Fibroblast of mammary gland (primary cell): ENCODE results near the gene SEC11A.

Experiments used
- DNase-seq: peaks from one replicate; pipeline ENCODE4 v3.0.0-alpha.2; 2010; ENCODE audit warnings: low read depth
- H3K4me3 ChIP-seq: 2 replicates; pipeline ENCODE4 v1.5.1; 2011; ENCODE audit warnings: low read depth, mild to moderate bottlenecking, low read length, moderate library complexity; ENCODE audit not compliant: control insufficient read depth
- CTCF ChIP-seq: conservative IDR thresholded peaks from 2 replicates; pipeline ENCODE4 v1.5.1; 2011; ENCODE audit warnings: low read depth, low read length, inconsistent platforms; ENCODE audit not compliant: control insufficient read depth, insufficient read depth

Gene SEC11A

GRCh38 chr15:84716036-84716732 is at the start of gene SEC11A:
Gene SEC11A, minus strand, starts transcription at chr15:84716139. Its CDS starts 64 bp downstream, at chr15:84716075.
- no peak for TF ChIP-seq CTCF
- peak within 1 kb of the TSS; percentile 94 for H3K4me3 ChIP-seq
- peak; percentile 93 for DNase-seq

DNA sequence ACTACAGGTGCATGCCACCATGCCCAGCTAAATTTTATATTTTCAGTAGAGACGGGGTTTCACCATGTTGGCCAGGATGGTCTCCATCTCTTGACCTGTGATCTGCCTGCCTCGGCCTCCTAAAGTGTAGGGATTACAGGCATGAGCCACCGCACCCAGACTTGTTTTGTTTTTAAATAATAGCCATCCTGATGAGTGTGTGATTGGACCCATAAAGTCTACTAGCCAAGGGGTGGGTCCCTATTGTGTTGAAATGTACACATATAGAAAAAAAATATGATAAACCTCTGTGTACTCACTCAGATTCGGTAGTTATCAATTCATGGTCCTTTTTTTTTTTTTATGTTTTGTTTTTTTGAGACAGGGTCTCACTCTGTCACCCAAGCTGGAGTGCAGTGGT is 49.7 kb upstream of the SEC11A start:
- DNase-seq, result no peak
- no peak for TF ChIP-seq CTCF
- H3K4me3 ChIP-seq, result no peak overlapping the region

GRCh38 chr15:84764989-84765388 is 49.0 kb upstream of the SEC11A start:
- no peak for DNase-seq
- H3K4me3 ChIP-seq, result no peak overlapping the region
- TF ChIP-seq CTCF, result no peak

- TF ChIP-seq CTCF, result no peak
- H3K4me3 ChIP-seq, result no peak overlapping the region
- DNase-seq, result no peak
Observed at GRCh38 chr15:84764585-84764984, 48.6 kb upstream of the SEC11A start.

DNA sequence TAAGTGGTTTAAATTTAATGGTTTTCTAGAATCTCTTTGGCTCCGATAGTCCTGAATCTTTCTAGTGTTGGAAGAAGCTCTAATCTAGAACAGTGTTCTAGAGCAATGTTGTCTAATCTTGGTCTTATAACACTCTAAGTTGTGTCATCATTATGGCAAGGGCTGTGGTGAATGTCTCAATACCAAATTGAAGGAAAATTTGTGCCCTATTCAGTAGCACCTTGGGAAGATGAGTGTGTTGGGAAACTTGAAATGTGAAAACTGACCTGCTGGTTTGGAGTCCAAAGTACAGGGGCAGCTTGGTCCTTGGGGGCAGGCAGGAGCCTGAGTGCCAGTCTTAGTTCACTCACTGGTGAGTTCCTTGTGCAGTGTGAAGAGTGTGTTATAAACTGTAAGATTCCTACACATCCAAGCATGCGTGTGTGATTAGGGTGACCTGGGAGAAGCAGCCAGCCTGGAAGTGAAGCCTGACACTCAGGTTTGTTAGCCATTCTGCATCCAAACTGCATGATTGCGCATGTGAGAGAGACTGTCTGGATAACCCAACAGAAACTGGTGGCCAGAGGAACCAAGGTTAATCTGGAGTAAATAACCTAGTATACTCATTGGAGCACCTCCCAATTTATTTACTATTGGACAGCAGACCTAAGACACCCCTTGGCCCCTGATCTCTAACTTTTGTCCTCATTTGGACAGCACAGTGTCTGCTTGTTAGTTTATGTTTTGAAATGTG is 47.1 kb upstream of the SEC11A start:
- no peak for TF ChIP-seq CTCF
- no peak overlapping the region for H3K4me3 ChIP-seq
- no peak for DNase-seq

DNA sequence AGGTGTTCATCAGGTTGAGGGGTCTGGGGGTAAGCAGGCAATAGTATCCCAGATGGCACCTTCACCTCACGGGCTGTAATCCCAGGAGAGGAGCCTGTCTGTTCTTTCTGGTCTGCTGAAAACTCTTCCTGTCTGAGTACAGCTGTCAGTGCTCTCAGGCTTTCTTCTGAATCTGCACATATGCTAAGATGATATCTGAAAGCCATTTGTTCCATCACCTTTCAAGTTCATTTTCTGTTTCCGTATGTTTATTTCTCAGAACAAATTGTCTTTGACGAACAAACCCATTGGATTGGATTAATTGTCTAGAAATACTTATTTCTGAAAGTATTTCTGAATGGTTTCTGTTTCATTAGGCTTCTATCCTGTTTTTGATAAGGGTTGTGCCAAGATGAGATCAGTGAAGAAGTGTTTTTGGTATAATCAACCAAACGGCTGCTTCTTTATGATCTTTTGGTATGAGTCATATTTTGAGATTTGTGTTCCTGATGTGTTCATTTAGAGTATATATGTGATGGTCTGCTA is 45.7 kb upstream of the SEC11A start:
- DNase-seq, result no peak
- H3K4me3 ChIP-seq, result no peak overlapping the region
- no peak for TF ChIP-seq CTCF
